ENCODE results near the gene ANLN.

ANLN gene, protein sequence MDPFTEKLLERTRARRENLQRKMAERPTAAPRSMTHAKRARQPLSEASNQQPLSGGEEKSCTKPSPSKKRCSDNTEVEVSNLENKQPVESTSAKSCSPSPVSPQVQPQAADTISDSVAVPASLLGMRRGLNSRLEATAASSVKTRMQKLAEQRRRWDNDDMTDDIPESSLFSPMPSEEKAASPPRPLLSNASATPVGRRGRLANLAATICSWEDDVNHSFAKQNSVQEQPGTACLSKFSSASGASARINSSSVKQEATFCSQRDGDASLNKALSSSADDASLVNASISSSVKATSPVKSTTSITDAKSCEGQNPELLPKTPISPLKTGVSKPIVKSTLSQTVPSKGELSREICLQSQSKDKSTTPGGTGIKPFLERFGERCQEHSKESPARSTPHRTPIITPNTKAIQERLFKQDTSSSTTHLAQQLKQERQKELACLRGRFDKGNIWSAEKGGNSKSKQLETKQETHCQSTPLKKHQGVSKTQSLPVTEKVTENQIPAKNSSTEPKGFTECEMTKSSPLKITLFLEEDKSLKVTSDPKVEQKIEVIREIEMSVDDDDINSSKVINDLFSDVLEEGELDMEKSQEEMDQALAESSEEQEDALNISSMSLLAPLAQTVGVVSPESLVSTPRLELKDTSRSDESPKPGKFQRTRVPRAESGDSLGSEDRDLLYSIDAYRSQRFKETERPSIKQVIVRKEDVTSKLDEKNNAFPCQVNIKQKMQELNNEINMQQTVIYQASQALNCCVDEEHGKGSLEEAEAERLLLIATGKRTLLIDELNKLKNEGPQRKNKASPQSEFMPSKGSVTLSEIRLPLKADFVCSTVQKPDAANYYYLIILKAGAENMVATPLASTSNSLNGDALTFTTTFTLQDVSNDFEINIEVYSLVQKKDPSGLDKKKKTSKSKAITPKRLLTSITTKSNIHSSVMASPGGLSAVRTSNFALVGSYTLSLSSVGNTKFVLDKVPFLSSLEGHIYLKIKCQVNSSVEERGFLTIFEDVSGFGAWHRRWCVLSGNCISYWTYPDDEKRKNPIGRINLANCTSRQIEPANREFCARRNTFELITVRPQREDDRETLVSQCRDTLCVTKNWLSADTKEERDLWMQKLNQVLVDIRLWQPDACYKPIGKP

GRCh38 chr7:36389371-36390198 lies at the start of gene ANLN:
ANLN (plus strand) TSS chr7:36389862; CDS start chr7:36390027, 165 bp downstream.
- DNase-seq, result peak; percentile 79

DNA sequence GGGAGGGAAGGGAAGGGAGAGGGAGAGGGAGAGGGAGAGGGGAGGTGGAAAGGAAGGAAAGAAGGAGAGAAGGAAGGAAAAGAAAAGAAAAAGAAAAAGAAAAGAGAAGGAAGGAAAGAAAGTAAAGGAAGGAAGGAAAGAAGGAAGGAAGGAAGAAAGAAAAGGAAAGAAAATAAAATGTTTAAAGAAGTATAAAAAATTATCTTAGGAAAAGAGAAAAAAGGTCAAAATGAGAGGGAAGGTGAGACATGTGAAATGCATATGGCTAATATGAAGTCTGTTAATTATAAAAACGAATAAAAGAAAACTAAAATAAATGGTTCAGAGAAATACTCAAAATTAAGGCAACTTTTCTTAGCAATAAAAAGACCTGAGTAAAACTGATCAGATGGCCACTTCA lies 46.1 kb upstream of the ANLN start:
- no peak for DNase-seq

- DNase-seq, result no peak
Measured at GRCh38 chr7:36344622-36345021, 45.0 kb upstream of the ANLN start.

DNA sequence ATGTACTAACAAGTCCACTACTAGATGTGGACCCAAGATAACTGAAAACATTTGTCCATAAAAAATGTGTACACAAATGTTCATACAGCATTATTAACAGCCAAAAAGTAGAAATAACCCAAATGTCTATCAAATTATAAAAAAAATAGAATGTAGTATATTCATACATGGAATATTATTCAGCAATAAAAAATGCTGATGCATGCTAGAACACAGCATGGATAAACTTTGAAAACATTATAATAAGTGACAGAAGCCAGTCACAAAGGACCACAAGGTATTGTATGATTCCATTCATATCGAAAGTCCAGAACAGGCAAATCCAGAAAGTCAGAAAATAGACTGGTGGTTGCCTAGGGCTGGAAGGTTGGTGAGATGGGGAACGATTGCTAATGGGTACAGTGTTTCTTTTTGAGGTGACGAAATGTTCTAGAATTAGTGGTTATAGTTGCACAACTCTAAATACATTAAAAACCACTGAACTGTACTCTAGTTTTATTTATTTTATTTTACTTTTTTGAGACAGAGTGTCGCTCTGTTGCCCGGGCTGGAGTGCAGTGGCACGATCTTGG lies 43.3 kb upstream of the ANLN start:
- DNase-seq, result no peak

- DNase-seq, result no peak
Measured at GRCh38 chr7:36348256-36348655, 41.4 kb upstream of the ANLN start.

GRCh38 chr7:36348771-36349170 lies 40.9 kb upstream of the ANLN start:
- DNase-seq, result no peak

DNA sequence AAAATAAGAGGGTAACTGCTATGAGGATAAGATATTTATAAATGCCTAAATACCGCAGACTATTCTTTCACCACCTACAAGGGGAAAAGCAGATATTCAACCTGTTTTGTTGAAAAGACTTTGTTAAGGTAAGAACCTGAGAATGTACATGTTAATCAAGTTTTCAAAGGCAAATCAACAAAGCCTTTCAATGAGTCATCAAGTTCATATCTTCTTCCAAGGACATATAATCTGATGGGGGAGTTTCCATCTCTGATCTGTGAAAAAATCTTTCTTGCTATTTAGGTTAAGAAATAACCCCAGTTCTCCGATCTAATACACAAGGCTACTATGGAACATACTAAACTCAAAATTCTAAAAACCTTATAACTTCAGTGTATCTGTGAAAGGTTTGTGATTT lies 40.0 kb upstream of the ANLN start:
- DNase-seq, result no peak

DNA sequence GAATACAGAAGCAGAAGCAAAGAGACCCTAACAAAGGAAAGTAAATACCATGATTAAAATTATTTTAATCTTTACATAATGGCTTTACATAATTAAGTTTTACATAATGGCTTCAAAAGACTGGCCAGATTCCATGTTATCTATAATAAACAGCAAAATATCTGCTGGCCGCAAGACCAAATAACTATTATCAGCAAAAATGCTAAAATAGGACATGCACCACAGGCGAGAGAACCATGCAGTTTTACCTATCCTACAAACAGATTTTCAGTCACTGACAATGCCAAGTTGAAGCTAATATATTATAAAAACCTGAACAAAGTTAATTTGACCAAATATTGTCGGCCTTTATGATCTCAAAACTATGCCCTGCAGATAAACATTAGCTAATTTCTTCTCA lies 34.2 kb upstream of the ANLN start:
- DNase-seq, result no peak

GRCh38 chr7:36357054-36357453 lies 32.6 kb upstream of the ANLN start:
- no peak for DNase-seq

DNA sequence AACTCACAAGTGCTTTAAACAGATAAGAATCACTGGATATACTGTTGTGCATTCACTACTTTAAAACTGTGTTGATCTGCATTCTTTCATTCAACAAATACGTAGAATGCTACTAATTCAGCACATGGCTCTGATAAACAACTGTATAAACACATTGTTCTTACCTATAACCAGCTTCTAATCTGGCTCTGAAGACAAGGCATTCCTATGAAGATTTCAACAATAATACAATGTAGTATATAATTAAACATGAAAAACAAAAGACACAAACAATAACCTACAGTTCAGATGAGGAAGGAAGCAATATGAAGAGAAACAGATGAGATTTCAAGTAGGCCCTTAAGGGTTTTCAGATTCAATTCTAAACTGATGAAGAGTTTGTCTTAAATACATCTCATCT lies 31.1 kb upstream of the ANLN start:
- DNase-seq, result no peak

DNA sequence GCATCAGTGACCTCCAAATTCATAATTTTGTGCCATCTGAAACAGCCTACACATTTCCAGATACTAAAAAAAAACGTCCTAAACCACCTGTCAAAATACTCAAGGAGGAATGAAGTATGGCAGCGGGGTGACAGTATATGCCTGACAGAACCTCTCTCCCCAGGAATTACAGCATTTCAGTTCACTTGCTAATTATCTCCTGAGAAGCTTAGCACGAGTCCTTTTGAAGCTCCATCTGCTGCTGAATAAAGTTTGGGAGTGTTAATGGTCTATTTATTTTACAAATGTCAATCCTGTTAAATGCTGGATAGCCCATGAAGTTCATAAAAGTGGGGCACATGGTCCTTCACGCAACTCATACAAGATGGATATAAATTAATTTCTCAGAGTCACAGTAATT lies 29.4 kb upstream of the ANLN start:
- DNase-seq, result no peak

GRCh38 chr7:36361227-36361626 lies 28.4 kb upstream of the ANLN start:
- no peak for DNase-seq

DNA sequence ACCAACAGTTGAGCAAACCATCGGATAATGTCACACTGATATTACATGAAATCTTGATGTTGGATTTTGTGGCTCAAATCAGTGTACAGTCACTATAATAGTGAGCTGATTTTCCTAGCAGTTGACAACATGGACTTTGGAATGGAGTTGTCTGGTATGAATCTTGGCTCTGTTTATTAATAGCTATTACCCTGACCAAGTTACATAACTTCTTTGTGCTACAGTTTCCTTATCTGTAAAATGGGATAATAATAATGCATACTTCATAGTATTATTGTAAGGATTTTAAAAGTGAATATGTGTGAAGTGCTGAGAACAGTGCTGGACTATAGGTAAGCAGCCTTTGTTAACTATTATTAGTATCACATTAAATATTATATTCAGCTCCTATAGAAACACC lies 26.1 kb upstream of the ANLN start:
- no peak for DNase-seq

DNA sequence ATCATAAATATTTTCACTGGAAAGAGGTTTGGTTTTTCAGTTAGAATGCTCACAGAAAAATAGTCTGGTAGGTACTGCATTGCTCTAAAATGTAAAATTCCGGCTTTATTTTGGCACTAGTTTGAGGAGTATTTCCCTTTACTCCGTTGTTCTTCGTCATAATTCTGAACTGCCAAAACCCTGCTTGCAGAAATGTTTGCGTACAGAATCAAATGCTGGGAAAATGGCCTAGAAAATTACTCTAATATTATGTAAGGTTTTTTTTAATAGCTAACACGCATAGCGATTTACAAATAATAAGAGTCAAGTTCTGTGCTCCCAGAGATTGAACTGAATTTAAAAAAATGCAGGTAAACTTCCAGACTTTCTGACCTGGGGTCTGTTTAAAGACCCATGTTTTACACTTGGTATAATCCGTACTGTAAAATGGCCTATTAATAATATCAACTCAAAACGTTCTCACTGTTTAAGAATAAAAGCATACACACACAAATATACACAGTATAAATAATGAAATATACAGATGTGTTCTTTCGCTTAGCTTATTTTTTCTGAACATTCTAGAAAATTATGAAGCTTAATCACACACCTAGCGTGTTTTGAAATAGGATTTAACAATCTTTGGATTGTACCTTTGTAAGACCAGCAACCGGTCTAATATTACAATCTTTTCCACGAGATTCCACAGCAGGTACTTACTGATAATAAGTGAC lies 23.5 kb upstream of the ANLN start:
- DNase-seq, result no peak

DNA sequence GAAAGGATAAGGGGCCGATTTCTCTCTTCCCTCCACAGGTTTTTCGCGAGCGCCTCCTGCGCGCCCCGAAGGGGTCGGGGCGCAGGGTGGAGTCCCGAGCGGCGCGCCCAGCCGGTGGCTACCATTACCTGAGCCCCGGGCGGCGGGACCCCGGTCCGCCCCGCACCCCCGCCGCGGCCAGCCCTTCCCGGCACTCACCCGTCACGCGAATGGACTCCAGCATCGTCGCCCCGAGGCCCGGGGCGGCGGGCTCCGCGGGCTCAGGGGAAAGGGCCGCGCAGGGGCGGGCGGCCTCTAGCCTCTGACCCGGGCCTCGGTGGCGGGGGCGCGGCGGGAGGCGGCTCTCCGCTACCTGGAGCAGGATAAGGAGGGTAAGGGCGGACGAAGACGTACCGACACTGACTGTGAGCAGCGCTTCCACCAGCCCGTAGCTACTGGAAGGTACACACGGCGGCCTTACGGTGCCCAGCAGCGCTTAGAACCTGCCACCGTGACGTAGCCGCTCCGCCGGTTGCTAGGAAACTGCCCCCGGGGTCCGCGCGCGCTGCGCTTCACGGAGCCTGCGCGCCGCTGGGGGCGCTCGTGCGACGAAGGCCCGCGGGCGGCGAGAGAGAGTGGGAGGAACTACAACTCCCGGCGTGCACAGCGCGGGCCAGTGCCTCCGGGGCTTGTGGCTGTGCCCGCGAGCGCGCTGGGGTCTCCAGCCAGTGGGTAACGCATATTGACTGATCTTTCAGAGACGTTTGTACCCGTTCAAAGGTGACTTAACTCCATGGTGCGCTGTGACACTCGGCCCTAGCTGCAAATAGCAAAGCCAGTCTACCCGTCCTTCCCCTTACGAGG lies 22.7 kb upstream of the ANLN start:
- peak; percentile 88 for DNase-seq

GRCh38 chr7:36367561-36368077 lies 22.0 kb upstream of the ANLN start:
- no peak for DNase-seq

- no peak for DNase-seq
Measured at GRCh38 chr7:36368496-36368895, 21.2 kb upstream of the ANLN start.

- no peak for DNase-seq
Measured at GRCh38 chr7:36369171-36369570, 20.5 kb upstream of the ANLN start.

GRCh38 chr7:36370046-36370445 lies 19.6 kb upstream of the ANLN start:
- no peak for DNase-seq

GRCh38 chr7:36372156-36372555 lies 17.5 kb upstream of the ANLN start:
- DNase-seq, result no peak

Data from CD4-positive, alpha-beta T cell treated with Interleukin-4 for 4 hours (primary cell).